Fibroblast of lung (primary cell): ENCODE measurements around the gene WDR7. TPM values are rescaled to one million over a fixed set of nuclear protein-coding genes. Genes with fewer than 3 reads are reported as not detected.

Source experiments
- DNase-seq, 2 donors: peaks; one replicate each; pipeline versions ENCODE4 v3.0.0 to v3.0.0-alpha.2; 2010; ENCODE audit warnings: low read depth in 2 of 2
- H2AFZ ChIP-seq: 2 replicates; pipeline ENCODE4 v1.5.1; 2012; ENCODE audit warnings: low read length, control low read depth, inconsistent platforms
- H3K27ac ChIP-seq: 2 replicates; pipeline ENCODE4 v1.5.1; 2011; ENCODE audit warnings: low read length, control low read depth; ENCODE audit not compliant: insufficient read depth
- H3K27me3 ChIP-seq: 2 replicates; pipeline ENCODE4 v1.5.1; 2011; ENCODE audit warnings: mild to moderate bottlenecking, low read length; ENCODE audit not compliant: control insufficient read depth, insufficient read depth
- H3K36me3 ChIP-seq: 2 replicates; pipeline ENCODE4 v1.5.1; 2011; ENCODE audit warnings: low read length; ENCODE audit not compliant: control insufficient read depth, insufficient read depth
- H3K4me1 ChIP-seq: 2 replicates; pipeline ENCODE4 v1.5.1; 2011; ENCODE audit warnings: low read length; ENCODE audit not compliant: control insufficient read depth, insufficient read depth; ENCODE audit errors: extremely low read depth
- H3K4me2 ChIP-seq: 2 replicates; pipeline ENCODE4 v1.5.1; 2011; ENCODE audit warnings: low read length, control low read depth; ENCODE audit not compliant: insufficient read depth; ENCODE audit errors: extremely low read depth
- H3K4me3 ChIP-seq, 4 experiments: fragments of 200-600 bp in 1 of 4; sonication (generic) in 1 of 4; replicated peaks in 1 of 4; 2 replicates each; pipeline ENCODE4 v1.5.1; 2011 to 2016; ENCODE audit warnings: low read length in 4 of 4, low read depth in 3 of 4, mild to moderate bottlenecking in 3 of 4, control low read depth in 2 of 4, inconsistent platforms in 1 of 4, mixed read lengths in 1 of 4; ENCODE audit not compliant: insufficient read depth in 1 of 4; ENCODE audit errors: control extremely low read depth in 1 of 4
- H3K79me2 ChIP-seq: 2 replicates; pipeline ENCODE4 v1.5.1; 2012; ENCODE audit warnings: mild to moderate bottlenecking, low read length, inconsistent platforms; ENCODE audit not compliant: control insufficient read depth, insufficient read depth
- H3K9ac ChIP-seq: 2 replicates; pipeline ENCODE4 v1.5.1; 2011; ENCODE audit warnings: mild to moderate bottlenecking, low read length, control low read depth; ENCODE audit not compliant: insufficient read depth
- H3K9me3 ChIP-seq: 2 replicates; pipeline ENCODE4 v1.5.1; 2012; ENCODE audit warnings: low read depth, low read length; ENCODE audit not compliant: control insufficient read depth, insufficient read depth
- H4K20me1 ChIP-seq: 2 replicates; pipeline ENCODE4 v1.5.1; 2011; ENCODE audit warnings: low read length; ENCODE audit not compliant: control insufficient read depth, insufficient read depth; ENCODE audit errors: extremely low read depth
- EZH2 ChIP-seq: IDR thresholded peaks from 2 replicates; pipeline ENCODE4 v1.5.1; 2012; ENCODE audit warnings: low read length, control low read depth, mild to moderate bottlenecking; ENCODE audit errors: missing control alignments
- polyA plus RNA-seq, 2 donors: library from polyadenylated mRNA; depleted of rRNA in 1 of 2; stranded (reverse) in 1 of 2; unstranded in 1 of 2; fragments of >200 nt; gene quantifications; 2 replicates each; pipeline ENCODE4 v1.2.1, GENCODE V29; 2011 to 2012; ENCODE audit warnings: missing spikeins in 1 of 2
- total RNA-seq: library from RNA; depleted of rRNA; stranded (reverse); fragments of >200 nt; gene quantifications from 2 replicates; pipeline ENCODE4 v1.2.1, GENCODE V29; 2014
- TF ChIP-seq, protein P1 (sequence below), 2 donors: IDR thresholded peaks in 1 of 2; conservative IDR thresholded peaks in 1 of 2; 1 replicate in 1 of 2; 2 replicates in 1 of 2; pipeline ENCODE4 v1.5.1; 2011 to 2012; ENCODE audit warnings: low read length in 2 of 2, control low read depth in 1 of 2, inconsistent platforms in 1 of 2, low read depth in 1 of 2, mild to moderate bottlenecking in 1 of 2

WDR7 gene
- total and polyA plus RNA-seq, 2 donors (not counting 1 experiment from before 2014, with no cell fraction given) = 7.2 to 27.2 TPM

DNA sequence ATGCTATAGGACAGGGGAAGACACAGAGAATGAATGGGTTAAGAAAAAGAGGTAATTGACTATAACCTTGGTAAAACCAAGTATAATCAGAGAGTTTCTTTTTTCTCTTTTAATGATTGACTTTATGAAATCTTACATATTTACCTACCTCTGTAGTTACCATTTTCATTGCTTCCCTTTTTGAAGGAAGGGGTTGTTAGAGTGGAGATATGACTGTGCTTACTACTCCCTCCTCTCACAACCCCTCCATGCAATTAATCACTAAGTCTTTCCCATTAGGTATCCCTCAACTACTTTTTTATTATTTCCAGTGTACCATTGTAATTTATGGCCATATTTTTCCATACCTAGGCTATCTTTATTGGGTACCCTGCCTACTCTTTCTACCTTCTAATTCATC lies 71.4 kb downstream of the WDR7 start:
- no peaks in the 10 kb centered on the region for H3K79me2 ChIP-seq
- H3K4me3 ChIP-seq = no peak overlapping the region
- no peaks in the 10 kb centered on the region for H3K36me3 ChIP-seq
- H2AFZ ChIP-seq = no peak overlapping the region
- no peak overlapping the region for H3K9ac ChIP-seq
- no peaks in the 10 kb centered on the region for H3K4me1 ChIP-seq
- TF ChIP-seq EZH2 = no peak
- TF ChIP-seq, protein P1, sequence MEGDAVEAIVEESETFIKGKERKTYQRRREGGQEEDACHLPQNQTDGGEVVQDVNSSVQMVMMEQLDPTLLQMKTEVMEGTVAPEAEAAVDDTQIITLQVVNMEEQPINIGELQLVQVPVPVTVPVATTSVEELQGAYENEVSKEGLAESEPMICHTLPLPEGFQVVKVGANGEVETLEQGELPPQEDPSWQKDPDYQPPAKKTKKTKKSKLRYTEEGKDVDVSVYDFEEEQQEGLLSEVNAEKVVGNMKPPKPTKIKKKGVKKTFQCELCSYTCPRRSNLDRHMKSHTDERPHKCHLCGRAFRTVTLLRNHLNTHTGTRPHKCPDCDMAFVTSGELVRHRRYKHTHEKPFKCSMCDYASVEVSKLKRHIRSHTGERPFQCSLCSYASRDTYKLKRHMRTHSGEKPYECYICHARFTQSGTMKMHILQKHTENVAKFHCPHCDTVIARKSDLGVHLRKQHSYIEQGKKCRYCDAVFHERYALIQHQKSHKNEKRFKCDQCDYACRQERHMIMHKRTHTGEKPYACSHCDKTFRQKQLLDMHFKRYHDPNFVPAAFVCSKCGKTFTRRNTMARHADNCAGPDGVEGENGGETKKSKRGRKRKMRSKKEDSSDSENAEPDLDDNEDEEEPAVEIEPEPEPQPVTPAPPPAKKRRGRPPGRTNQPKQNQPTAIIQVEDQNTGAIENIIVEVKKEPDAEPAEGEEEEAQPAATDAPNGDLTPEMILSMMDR (conservative IDR thresholded peaks at IDR 0.05 in 1 of 2, IDR thresholded peaks at IDR 0.05 in 1 of 2; ENCODE audit: low read depth in 1 of 2, low read length in 2 of 2) = no peak
- H4K20me1 ChIP-seq = no peaks in the 10 kb centered on the region
- no peak for DNase-seq
- no peaks in the 10 kb centered on the region for H3K27me3 ChIP-seq
- H3K9me3 ChIP-seq = no peaks in the 10 kb centered on the region
- no peak overlapping the region for H3K4me2 ChIP-seq
- H3K27ac ChIP-seq = no peak overlapping the region

DNA sequence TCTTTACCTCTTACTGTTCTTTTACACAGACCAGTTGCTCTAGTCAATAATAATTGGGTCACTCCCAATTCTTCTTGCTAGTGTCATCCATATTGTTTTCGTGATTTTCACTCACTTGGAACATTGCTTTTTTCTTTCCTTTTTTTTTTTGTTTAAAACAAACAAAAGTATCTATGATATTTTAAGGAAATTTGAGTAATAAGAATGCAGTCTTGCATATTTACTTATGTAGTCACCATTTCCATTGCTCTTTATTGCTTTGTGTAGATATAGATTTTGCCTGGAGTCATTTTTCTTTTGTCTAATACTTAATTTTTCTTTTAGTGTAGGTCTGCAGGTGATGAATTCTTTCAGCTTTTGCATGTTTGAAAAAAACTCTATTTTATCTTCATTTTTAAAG lies 71.9 kb downstream of the WDR7 start:
- Histone ChIP-seq H3K4me1 (no peaks in the 10 kb centered on the region), H4K20me1 (no peaks in the 10 kb centered on the region), H3K79me2 (no peaks in the 10 kb centered on the region), H3K27me3 (no peaks in the 10 kb centered on the region), H3K27ac (no peak overlapping the region), H3K4me3 (no peak overlapping the region), H3K9ac (no peak overlapping the region), H3K36me3 (no peaks in the 10 kb centered on the region), H3K9me3 (no peaks in the 10 kb centered on the region), H3K4me2 (no peak overlapping the region), H2AFZ (no peak overlapping the region)
- TF ChIP-seq EZH2 = no peak
- TF ChIP-seq, protein P1 (conservative IDR thresholded peaks at IDR 0.05 in 1 of 2, IDR thresholded peaks at IDR 0.05 in 1 of 2; ENCODE audit: low read depth in 1 of 2, low read length in 2 of 2) = no peak
- DNase-seq = no peak

DNA sequence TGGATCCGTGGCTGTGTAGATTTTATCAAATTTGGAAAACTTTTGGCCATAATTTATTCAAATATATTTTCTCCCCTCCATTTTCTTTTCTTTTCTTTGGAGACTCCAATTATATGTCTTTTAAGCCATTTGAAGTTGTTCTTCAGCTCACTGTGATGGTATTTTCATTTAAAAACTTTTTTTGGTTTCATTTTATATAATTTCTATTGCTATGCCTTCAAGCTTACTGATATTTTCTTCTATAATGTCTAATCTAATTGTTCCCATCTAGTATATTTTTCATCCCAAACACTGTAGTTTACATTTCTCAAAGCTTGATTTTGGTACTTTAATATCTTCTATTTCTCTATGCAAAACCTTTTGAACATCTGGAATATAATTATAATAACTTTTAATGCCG lies 72.5 kb downstream of the WDR7 start:
- H4K20me1 ChIP-seq = no peaks in the 10 kb centered on the region
- no peak overlapping the region for H3K4me2 ChIP-seq
- H3K27me3 ChIP-seq = no peaks in the 10 kb centered on the region
- no peaks in the 10 kb centered on the region for H3K4me1 ChIP-seq
- H3K4me3 ChIP-seq = no peak overlapping the region
- H3K79me2 ChIP-seq = no peaks in the 10 kb centered on the region
- no peaks in the 10 kb centered on the region for H3K9me3 ChIP-seq
- H2AFZ ChIP-seq = no peak overlapping the region
- H3K36me3 ChIP-seq = no peaks in the 10 kb centered on the region
- TF ChIP-seq EZH2 = no peak
- TF ChIP-seq, protein P1 (conservative IDR thresholded peaks at IDR 0.05 in 1 of 2, IDR thresholded peaks at IDR 0.05 in 1 of 2; ENCODE audit: low read depth in 1 of 2, low read length in 2 of 2) = no peak
- no peak overlapping the region for H3K27ac ChIP-seq
- DNase-seq = no peak
- H3K9ac ChIP-seq = no peak overlapping the region
